GM12891 (cell line): ENCODE data around the gene NLGN3.

Source experiments
- PAX5 ChIP-seq: IDR thresholded peaks from 2 replicates; pipeline ENCODE4 v1.6.1; 2011; ENCODE audit warnings: low read length, moderate library complexity, mild to moderate bottlenecking; ENCODE audit not compliant: insufficient read depth, severe bottlenecking
- POLR2A ChIP-seq: IDR thresholded peaks from 2 replicates; pipeline ENCODE4 v1.6.1; 2011; ENCODE audit warnings: low read depth, low read length, control low read depth
- POLR2AphosphoS5 ChIP-seq: IDR thresholded peaks from 2 replicates; pipeline ENCODE4 v1.6.1; 2011; ENCODE audit warnings: low read depth, low read length, control low read depth
- POU2F2 ChIP-seq: IDR thresholded peaks from 2 replicates; pipeline ENCODE4 v1.6.1; 2011; ENCODE audit warnings: low read depth, mild to moderate bottlenecking, control low read depth, low read length, moderate library complexity
- SPI1 ChIP-seq: IDR thresholded peaks from 2 replicates; pipeline ENCODE4 v1.6.1; 2011; ENCODE audit warnings: low read depth, low read length, control low read depth
- TAF1 ChIP-seq: IDR thresholded peaks from 2 replicates; pipeline ENCODE4 v1.6.1; 2011; ENCODE audit warnings: low read depth, low read length, control low read depth

- no peak for TF ChIP-seq POLR2AphosphoS5
- no peak for TF ChIP-seq POLR2A
- TF ChIP-seq TAF1: no peak
- TF ChIP-seq POU2F2: no peak
- TF ChIP-seq SPI1: no peak
- TF ChIP-seq PAX5: no peak
Measured at GRCh38 chrX:71147496-71148277, 3.0 kb downstream of the NLGN3 start.
